Stimulated activated CD4-positive, alpha-beta T cell treated with anti-CD3 and anti-CD28 coated beads, Interleukin-1b, Interleukin-23, amount 100 ng/mL, for 4 hours (primary cell): ENCODE measurements around the gene TMEM72.

Source experiments
- DNase-seq, 2 donors: peaks; one replicate each; pipeline ENCODE4 v3.0.0-alpha.2; 2020; ENCODE audit warnings: low read depth in 2 of 2

The TMEM72 gene

GRCh38 chr10:44980309-44981171, 69.4 kb downstream of the TMEM72 start:
- DNase-seq: no peak

GRCh38 chr10:44981172-44982113, 70.3 kb downstream of the TMEM72 start:
- no peak for DNase-seq

- no peak for DNase-seq
These were observed 71.0 kb downstream of the TMEM72 start for GRCh38 chr10:44982114-44982460.

- DNase-seq: no peak
These were observed 71.4 kb downstream of the TMEM72 start for GRCh38 chr10:44982496-44982895.

- DNase-seq: no peak
These were observed 72.1 kb downstream of the TMEM72 start for GRCh38 chr10:44983066-44983894.

- DNase-seq: no peak
These were observed 72.8 kb downstream of the TMEM72 start for GRCh38 chr10:44983895-44984278.

GRCh38 chr10:44984671-44985101, 73.5 kb downstream of the TMEM72 start:
- no peak for DNase-seq

- DNase-seq: no peak
These were observed 74.1 kb downstream of the TMEM72 start for GRCh38 chr10:44985175-44985681.

- DNase-seq: no peak
These were observed 75.0 kb downstream of the TMEM72 start for GRCh38 chr10:44986179-44986578.
